Stimulated activated CD4-positive, alpha-beta T cell treated with anti-CD3 and anti-CD28 coated beads, Interleukin-4, amount 100 ng/mL, for 24 hours (primary cell): Measurements from ENCODE around the gene NDUFB10.
"Not testable (repeated sequence)": the region's sequence is repeated elsewhere in the genome, so short reads cannot be mapped to it uniquely, and the experiment has no call there.

ENCODE experiments used
- DNase-seq: peaks from one replicate; pipeline ENCODE4 v3.0.0-alpha.2; 2020

Gene NDUFB10

DNA sequence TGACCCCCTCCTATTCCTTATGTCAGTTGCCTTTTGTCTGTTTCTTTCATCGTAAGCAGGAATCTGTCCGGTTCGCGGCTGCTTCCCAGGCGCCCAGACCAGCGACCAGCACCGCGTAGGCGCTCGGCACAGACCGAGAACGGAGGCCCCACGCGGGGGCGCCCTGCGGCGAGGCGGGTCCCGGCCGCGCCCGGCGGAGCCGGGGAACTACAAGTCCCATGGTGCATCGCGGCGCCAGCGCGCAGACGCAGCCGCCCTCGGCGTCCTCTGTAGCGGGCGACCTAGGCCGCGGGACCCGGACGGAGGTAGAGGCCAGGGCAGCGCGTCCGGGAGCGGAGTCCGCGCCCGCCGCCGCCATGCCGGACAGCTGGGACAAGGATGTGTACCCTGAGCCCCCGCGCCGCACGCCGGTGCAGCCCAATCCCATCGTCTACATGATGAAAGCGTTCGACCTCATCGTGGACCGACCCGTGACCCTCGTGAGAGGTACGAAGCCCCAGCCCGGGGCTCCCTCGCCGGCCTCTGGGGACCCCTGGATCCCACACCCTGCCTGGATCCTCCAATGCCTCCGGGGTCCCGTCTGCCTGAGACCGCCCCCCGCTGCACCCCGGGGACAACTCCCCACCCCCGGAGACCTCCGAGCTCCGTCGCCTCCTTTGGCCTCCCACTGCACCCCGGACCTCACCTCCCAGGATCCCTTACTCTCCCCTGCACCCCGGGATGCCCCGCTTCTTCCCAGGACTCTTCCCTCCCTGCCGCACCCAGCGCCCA lies at the start of gene NDUFB10:
NDUFB10 (plus strand) TSS at position 270 of the 771 bp plus-strand sequence; CDS start at position 357, 87 bp downstream.
- peak; percentile 92 for DNase-seq

DNA sequence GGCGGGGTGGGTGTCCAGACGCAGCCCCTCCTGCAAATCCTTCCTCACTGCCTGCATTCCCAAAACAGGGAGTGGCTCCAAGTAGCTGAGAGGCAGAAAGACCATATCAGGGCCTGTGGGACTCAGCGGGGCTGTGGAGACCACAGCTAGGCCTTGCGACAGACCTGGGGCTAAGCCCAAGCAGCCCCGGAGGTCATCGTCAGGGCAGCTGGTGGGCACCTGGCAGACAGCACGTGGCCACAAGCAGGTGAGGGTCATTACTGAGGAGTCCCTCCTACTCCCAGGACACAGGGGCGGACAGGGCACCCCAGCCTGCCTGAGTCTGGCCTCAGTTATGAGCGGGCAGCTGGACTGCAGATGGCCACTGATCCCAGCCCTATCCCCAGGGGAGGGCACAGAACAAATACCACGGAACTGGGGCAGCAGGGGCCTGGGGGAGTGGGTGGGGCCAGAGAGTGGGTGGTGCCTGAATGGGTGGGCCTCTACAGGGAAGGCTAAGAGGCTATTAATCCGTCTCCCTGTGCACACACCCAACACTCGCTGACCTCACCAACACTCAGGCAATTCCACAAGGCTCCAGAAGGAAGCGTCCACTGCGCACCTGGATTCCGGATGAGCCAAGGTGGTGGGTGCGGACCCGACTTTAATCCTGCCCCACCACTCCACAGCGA lies 49.6 kb upstream of the NDUFB10 start:
- no peak for DNase-seq

DNA sequence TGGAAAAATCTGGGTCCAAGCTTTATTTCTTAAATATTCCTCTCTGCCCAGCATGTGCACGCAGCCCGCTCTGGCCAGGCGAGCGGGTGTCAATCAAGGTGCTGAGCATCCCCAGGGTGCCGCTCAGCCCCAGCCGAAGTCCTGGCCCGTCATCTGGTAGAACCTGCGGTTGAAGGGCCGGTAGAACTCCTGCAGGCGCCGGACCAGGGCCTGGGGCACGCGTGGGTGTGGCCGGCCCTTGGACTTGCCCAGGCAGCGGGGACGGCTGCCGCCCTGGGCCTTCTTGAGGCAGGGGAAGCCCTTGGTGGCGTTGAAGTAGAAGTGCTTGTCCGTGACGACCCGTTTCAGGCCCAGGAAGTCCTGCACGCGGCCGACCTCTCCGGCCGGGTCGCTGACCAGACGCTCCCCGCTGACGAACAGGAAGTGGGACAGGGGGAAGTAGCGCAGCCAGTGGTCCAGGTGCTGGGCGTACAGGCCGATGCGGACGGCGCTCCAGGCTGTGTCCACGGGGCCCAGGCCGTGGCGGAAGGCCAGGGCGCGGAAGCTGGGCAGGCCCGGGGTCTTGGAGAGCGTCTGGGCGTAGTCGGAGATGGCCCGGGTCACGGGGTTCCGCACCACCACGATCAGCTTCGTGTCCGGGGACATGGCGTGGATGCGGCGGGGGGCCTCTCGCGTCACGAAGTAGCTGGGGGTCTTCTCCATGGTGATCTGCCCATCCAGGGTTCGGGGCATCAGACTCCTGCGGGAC lies 47.7 kb upstream of the NDUFB10 start:
- DNase-seq = no peak

- DNase-seq = no peak
Measured at GRCh38 chr16:1912215-1912543, 47.2 kb upstream of the NDUFB10 start.

- no peak for DNase-seq
Measured at GRCh38 chr16:1913327-1914083, 45.8 kb upstream of the NDUFB10 start.

DNA sequence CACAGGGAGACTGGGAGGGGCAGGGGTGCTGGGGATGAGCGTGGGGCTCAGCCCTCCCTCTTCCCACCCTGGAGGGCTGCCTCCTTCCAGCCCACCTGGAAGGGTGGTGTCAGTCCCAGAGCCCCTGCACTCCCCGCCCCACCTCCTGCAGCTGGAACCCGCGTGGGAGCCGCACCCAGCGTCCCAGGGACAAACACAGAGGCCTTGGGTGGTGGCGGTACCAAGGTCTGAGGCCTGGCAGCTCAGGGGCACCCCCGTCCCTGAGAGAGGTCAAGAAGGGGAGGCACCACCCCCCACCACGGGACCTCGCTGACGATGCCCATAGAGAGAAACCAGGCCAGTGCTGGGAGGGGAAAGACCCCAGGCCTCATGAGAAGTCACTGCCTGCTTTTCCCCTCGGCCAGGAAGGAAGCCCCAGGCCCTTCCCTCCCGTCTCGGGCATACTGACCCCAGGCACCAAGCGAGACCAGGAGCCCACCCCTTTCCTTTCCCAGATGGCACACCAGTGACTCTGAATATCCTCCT lies 45.2 kb upstream of the NDUFB10 start:
- no peak for DNase-seq

GRCh38 chr16:1914988-1915387 lies 44.4 kb upstream of the NDUFB10 start:
- DNase-seq = no peak

- DNase-seq = no peak
Measured at GRCh38 chr16:1915732-1916639, 43.4 kb upstream of the NDUFB10 start.

DNA sequence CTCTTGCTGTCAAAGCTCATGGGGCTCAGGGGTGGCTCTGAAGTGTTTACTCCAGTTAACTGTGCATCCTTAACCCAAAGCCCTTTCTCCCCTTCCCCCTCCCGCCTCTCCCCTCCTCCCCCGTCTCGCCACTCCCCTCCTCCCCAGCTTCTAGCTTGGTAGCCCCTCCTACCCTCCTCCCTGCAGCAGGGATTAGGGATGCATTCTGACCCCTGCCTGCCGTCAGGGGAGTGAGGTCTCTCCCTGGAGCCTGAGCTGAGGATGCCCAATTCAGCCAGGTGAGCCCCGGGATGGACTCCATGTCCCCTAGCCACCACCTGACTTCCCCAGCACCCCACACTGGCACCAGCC lies 42.7 kb upstream of the NDUFB10 start:
- DNase-seq = no peak

- no peak for DNase-seq
Measured at GRCh38 chr16:1917056-1917664, 42.2 kb upstream of the NDUFB10 start.

- DNase-seq = no peak
Measured at GRCh38 chr16:1917665-1918350, 41.5 kb upstream of the NDUFB10 start.

GRCh38 chr16:1918351-1919326 lies 40.7 kb upstream of the NDUFB10 start, which contains the start of gene HS3ST6:
Gene HS3ST6, minus strand, starts transcription at chr16:1918415. Its CDS starts 92 bp downstream, at chr16:1918323.
- no peak for DNase-seq

DNA sequence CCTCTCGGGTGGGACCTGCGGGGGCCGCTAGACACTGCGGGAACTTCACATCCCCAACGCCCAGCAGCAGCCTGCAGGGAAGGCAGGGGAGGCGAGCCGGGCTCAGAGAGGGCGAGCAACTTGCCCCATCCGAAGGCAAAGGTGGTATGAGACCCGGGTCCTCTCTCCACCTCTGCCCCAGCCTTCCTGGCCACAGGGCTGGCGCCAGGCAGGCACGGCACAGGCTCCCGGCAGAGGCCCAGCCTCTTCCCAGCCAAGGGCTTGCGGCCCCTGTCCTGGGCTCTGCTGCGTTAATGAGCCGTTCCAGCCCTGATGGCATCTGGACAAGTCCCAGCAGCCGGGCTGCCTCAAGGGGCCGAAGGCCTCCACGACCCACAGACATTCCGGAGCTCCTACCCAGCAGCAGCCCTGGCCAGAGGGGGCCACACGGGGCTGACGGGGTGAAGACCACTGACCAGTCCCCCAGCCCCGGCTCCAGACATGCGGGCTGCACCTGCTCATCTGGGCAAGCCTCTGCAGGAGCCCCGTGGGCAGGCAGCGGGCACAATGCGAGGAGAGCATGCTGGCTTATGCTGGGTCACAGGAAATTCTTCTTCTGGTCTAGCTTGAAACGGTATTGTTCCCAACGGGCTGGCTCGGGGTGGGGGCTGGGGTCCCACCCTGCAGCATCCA lies 39.9 kb upstream of the NDUFB10 start:
- DNase-seq = no peak

- DNase-seq = not testable (repeated sequence)
Measured at GRCh38 chr16:1920122-1920521, 39.2 kb upstream of the NDUFB10 start.

DNA sequence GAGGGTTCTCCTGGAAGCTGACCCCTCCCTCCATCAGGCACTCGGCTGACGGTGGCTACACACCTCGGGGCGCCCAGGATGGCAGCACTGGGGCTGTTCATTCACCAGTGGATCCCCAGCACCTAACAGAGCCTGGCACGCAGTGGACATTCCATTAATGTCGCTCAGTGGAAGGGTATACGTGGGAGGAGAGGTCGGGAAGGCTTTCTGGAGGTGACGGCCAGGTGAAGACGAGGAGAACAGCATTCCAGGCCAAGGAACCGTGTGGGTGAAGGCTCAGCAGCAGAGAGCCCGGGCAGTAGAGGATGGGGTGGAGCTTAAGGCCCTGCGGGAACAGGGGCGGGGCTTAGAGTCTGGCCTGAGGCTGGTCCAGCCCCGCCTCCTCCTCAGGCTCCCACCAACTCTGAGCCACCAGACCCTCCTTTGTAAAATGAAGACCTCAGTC lies 38.6 kb upstream of the NDUFB10 start:
- DNase-seq = no peak

DNA sequence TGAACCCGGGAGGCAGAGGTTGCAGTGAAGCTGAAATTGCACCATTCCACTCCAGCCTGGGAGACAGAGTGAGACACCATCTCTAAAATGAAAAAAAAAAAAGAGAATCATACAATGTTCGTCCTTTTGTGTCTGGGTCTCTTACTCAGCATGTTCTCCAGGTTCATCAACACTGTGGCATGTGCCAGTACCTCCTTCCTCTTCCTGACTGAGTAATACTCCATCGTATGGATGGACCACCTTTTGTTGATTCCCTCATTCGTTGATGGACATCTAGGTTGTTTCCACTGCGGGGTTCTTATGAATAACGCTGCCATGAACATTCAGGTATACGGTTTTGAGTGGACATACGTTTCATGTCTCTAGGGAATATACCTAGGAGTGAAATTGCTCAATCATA lies 37.0 kb upstream of the NDUFB10 start:
- DNase-seq = no peak

- DNase-seq = no peak
Measured at GRCh38 chr16:1923299-1924034, 35.9 kb upstream of the NDUFB10 start.

- no peak for DNase-seq
Measured at GRCh38 chr16:1924095-1924494, 35.2 kb upstream of the NDUFB10 start.
